RWPE2 (cell line): ENCODE data around the gene SLC31A1.
"Not testable (repeated sequence)": the region's sequence is repeated elsewhere in the genome, so short reads cannot be mapped to it uniquely, and the experiment has no call there.

Experiments
- ATAC-seq: fragments of 200-7000 bp; cut with Tn5 transposase; 3 replicates; pipeline ENCODE4 v1.9.1; 2021; ENCODE audit warnings: low read depth
- DNase-seq: peaks from one replicate; pipeline ENCODE4 v3.0.0-alpha.2; 2020; ENCODE audit warnings: low spot score
- H3K27ac ChIP-seq: fragments of 450-650 bp; 2 replicates; pipeline ENCODE4 v1.5.1; 2017; ENCODE audit warnings: mild to moderate bottlenecking; ENCODE audit not compliant: poor library complexity, severe bottlenecking
- H3K27me3 ChIP-seq: fragments of 250-450 bp; sonication (Bioruptor Pico); 2 replicates; pipeline ENCODE4 v1.5.1; 2021; ENCODE audit warnings: mild to moderate bottlenecking, moderate library complexity; ENCODE audit not compliant: insufficient read depth, poor library complexity, severe bottlenecking
- H3K36me3 ChIP-seq: fragments of 250-450 bp; sonication (Bioruptor Pico); 2 replicates; pipeline ENCODE4 v1.5.1; 2020; ENCODE audit warnings: low read depth, mild to moderate bottlenecking, moderate library complexity
- H3K4me1 ChIP-seq: fragments of 250-450 bp; sonication (Bioruptor Pico); 2 replicates; pipeline ENCODE4 v1.5.1; 2021; ENCODE audit warnings: mild to moderate bottlenecking, moderate library complexity; ENCODE audit not compliant: insufficient read depth, poor library complexity, severe bottlenecking
- H3K4me3 ChIP-seq: fragments of 250-450 bp; sonication (Bioruptor Pico); 2 replicates; pipeline ENCODE4 v1.5.1; 2021; ENCODE audit warnings: mild to moderate bottlenecking, moderate library complexity; ENCODE audit not compliant: severe bottlenecking
- H3K9me3 ChIP-seq: fragments of 250-450 bp; sonication (Bioruptor Pico); 2 replicates; pipeline ENCODE4 v1.5.1; 2021; ENCODE audit warnings: mild to moderate bottlenecking, moderate library complexity; ENCODE audit not compliant: severe bottlenecking
- TF ChIP-seq, protein P1 (sequence below): fragments of 450-650 bp; IDR thresholded peaks from one replicate; pipeline ENCODE4 v1.5.1; 2017; ENCODE audit warnings: mild to moderate bottlenecking, moderate library complexity; ENCODE audit not compliant: poor library complexity, severe bottlenecking

The SLC31A1 gene

DNA sequence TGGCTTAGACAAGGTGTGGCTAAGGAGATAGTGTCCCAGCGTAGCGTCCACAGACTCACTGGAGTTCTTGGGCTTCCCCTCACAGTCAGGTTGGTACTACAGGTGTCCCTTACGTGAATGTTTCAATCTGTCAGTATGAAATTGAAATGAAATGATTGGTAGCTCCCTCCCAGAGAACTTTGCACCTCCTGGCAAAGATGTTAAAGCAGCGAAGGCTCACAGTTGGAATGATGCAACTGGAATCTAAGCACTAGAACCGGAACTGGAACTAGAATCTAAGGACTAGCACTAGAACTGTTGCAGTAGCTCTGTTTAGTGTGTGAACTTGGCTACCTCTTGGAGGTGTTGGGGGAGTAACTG is 1.1 kb downstream of the SLC31A1 start:
- peaks cover 4% of the 10 kb centered on the region for H3K4me1 ChIP-seq
- no peaks in the 10 kb centered on the region for H3K9me3 ChIP-seq
- H3K36me3 ChIP-seq = peaks cover 29% of the 10 kb centered on the region
- H3K4me3 ChIP-seq = peak overlapping the region; percentile 55
- TF ChIP-seq, protein P1, sequence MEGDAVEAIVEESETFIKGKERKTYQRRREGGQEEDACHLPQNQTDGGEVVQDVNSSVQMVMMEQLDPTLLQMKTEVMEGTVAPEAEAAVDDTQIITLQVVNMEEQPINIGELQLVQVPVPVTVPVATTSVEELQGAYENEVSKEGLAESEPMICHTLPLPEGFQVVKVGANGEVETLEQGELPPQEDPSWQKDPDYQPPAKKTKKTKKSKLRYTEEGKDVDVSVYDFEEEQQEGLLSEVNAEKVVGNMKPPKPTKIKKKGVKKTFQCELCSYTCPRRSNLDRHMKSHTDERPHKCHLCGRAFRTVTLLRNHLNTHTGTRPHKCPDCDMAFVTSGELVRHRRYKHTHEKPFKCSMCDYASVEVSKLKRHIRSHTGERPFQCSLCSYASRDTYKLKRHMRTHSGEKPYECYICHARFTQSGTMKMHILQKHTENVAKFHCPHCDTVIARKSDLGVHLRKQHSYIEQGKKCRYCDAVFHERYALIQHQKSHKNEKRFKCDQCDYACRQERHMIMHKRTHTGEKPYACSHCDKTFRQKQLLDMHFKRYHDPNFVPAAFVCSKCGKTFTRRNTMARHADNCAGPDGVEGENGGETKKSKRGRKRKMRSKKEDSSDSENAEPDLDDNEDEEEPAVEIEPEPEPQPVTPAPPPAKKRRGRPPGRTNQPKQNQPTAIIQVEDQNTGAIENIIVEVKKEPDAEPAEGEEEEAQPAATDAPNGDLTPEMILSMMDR = no peak
- no peak for DNase-seq
- ATAC-seq = no peak
- no peaks in the 10 kb centered on the region for H3K27me3 ChIP-seq
- H3K27ac ChIP-seq = peak overlapping the region; percentile 66

DNA sequence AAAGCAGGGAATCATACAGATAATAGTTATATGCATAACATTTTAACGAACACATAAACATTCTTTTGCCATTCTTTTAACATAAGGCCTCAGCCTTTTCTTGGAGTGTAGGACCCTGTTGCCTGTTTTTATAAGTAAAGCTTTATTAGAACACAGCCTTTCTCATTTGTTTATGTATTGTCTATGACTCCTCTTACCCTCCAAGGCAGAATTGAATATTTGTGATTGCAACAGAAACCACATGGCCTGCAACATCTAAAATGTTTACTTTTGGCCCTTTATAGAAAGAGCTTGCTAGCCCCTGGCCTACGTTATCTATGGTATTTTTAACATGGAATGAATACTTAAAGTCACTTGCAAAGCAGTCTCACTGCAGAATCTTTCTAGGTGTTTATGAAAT is 2.6 kb downstream of the SLC31A1 start:
- no peak overlapping the region for H3K27ac ChIP-seq
- peaks cover 4% of the 10 kb centered on the region for H3K4me1 ChIP-seq
- H3K36me3 ChIP-seq = peaks cover 28% of the 10 kb centered on the region
- H3K27me3 ChIP-seq = no peaks in the 10 kb centered on the region
- TF ChIP-seq, protein P1 = no peak
- H3K9me3 ChIP-seq = no peaks in the 10 kb centered on the region
- H3K4me3 ChIP-seq = no peak overlapping the region
- ATAC-seq (no peak), DNase-seq (no peak)

DNA sequence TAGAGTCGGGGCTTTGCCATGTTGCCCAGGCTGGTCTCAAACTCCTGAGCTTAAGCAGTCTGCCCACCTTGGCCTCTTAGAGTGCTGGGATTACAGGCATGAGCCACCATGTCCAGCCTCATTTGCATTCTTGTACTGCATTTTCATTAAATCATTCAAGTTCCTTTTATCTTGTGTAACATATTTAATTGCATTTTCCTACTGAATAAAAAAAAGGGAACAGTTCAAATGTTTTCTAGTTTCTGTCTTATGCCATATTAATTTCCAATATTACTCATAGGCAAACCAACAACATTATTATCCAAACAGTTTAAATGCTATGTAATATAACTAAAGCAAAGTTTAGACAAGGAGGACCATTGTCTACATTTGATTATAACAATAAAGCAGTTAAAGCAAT is 6.1 kb downstream of the SLC31A1 start:
- no peaks in the 10 kb centered on the region for H3K27me3 ChIP-seq
- H3K4me1 ChIP-seq = no peaks in the 10 kb centered on the region
- H3K27ac ChIP-seq = no peak overlapping the region
- no peak overlapping the region for H3K4me3 ChIP-seq
- ATAC-seq = no peak
- DNase-seq = no peak
- TF ChIP-seq, protein P1 = no peak
- peaks cover 22% of the 10 kb centered on the region for H3K36me3 ChIP-seq
- H3K9me3 ChIP-seq = no peaks in the 10 kb centered on the region

DNA sequence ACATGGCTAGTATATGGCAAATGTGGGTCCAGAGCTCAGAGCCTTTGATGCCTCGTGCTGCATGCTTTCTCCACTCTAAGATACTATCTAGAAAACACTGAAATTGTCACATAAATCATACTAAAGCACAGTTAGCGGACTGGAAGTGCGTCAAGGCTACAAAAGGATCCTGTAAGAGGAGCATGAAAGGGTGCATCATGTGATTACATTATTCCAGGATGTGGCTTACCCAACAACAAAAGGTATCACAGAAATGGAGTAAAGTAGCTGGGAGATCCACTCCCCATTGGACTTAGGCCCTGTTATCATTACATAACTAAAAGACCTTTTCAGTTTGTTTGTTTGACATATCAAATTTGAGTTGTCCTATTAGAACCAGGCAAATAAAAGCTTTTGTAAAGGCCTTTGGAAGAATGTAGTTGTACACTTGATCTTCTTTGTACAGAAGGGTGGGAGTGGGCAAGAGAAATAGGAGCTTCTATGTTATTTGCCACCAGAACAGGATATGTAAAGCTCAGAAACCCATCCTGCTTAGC is 6.9 kb downstream of the SLC31A1 start:
- no peak for DNase-seq
- no peak for ATAC-seq
- Histone ChIP-seq H3K4me1 (peaks cover 4% of the 10 kb centered on the region), H3K36me3 (peaks cover 22% of the 10 kb centered on the region), H3K27me3 (no peaks in the 10 kb centered on the region), H3K27ac (no peak overlapping the region), H3K4me3 (no peak overlapping the region), H3K9me3 (no peaks in the 10 kb centered on the region)
- TF ChIP-seq, protein P1 = no peak

DNA sequence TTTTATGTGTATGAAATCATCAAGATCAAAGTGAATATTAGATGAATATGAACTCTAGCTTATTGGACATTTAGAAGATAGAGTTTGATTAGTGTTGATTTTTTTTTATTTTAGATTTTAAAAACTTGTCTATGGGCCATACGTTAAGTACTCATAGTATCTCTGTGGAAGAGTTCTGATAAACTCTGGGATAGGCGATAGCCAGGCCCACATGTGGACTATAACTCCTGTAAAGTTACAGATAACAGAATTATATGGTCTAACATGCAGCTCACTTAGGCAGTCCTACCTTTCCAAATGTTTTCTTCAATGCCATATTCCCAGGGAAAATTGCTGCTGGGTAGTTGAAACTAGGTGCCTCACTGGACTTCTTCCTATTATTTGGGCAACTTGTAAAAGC is 10.4 kb downstream of the SLC31A1 start:
- Histone ChIP-seq H3K4me1 (peaks cover 4% of the 10 kb centered on the region), H3K36me3 (peaks cover 5% of the 10 kb centered on the region), H3K9me3 (no peaks in the 10 kb centered on the region), H3K4me3 (no peak overlapping the region), H3K27ac (no peak overlapping the region), H3K27me3 (no peaks in the 10 kb centered on the region)
- TF ChIP-seq, protein P1 = no peak
- ATAC-seq = no peak
- DNase-seq = no peak

DNA sequence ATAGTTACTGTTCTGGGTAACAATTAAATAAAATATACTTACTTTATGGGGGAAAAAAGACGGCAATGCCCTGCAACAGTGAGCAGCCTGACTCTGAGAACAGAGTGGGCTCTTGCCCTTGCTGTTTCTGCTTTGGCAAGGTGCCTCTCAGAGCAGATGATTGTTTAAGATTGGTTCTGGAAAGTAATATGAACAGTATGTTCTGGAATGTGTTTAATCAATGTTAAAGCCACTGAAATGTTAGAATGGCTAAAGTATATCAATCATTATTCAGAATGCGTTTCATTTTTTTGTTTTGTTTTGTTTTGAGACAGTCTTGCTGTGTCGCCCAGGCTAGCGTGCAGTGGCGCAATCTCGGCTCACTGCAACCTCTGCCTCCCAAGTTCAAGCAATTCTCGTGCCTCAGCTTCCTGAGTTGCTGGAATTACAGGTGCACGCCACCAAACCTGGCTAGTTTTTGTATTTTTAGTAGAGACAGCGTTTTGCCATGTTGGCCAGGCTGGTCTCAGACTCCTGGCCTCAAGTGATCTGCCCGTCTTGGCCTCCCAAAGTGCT is 14.4 kb downstream of the SLC31A1 start:
- H3K27ac ChIP-seq, DNase-seq, H3K27me3 ChIP-seq, H3K4me3 ChIP-seq, H3K4me1 ChIP-seq, H3K9me3 ChIP-seq, ATAC-seq, H3K36me3 ChIP-seq: not testable (repeated sequence)
